Stimulated activated CD8-positive, alpha-beta memory T cell treated with anti-CD3 and anti-CD28 coated beads, Interleukin-4, amount 100 ng/mL, for 4 hours (primary cell): ENCODE measurements around the gene GPRC5B.

Experiments
- DNase-seq, 2 donors: peaks; one replicate each; pipeline ENCODE4 v3.0.0-alpha.2; 2020; ENCODE audit warnings: low read depth in 2 of 2, low spot score in 1 of 2

GPRC5B gene

GRCh38 chr16:19872179-19872863 lies 12.3 kb downstream of the GPRC5B start:
- DNase-seq: no peak

DNA sequence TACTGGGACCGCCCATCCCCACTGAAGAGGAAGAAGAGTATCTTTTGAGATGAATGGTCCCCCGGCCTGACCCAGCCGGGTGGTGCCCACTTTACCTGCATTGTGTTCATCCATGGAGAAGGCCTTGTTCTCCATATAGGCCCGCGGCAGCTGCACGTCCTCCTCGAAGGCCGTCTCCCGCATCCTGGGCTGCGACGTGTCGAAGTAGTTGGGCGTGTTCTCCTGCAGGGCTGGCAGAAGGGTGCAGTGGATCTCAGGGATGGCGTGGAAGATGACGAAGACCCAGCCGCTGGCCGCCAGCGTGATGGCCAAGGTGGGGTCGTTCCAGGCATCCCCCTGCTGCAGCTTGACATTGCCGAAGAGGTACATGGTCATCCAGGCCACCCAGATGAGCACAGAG lies 12.9 kb downstream of the GPRC5B start:
- no peak for DNase-seq

GRCh38 chr16:19868421-19868820 lies 16.2 kb downstream of the GPRC5B start:
- no peak for DNase-seq

- no peak for DNase-seq
These were observed 20.1 kb downstream of the GPRC5B start for GRCh38 chr16:19864566-19864965.

DNA sequence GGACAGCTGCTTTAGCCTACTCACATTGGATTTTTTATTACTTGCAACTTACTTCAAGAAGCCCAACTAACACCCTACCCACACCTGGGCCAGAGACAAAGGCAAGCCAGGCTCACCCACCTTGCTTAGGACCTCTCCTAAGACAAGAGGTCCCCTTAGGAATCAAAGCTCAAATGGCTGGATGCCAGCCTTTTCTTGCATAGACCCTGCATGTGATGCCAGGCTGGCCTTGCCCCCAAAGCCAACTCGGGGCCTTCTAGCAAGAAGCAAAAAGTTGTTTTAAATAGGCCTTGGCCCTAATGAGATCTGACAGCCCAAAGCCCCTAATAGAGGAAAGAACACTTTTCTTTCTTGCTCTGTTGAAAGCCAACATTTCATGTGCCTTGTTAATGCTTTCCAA lies 20.7 kb downstream of the GPRC5B start:
- no peak for DNase-seq

DNA sequence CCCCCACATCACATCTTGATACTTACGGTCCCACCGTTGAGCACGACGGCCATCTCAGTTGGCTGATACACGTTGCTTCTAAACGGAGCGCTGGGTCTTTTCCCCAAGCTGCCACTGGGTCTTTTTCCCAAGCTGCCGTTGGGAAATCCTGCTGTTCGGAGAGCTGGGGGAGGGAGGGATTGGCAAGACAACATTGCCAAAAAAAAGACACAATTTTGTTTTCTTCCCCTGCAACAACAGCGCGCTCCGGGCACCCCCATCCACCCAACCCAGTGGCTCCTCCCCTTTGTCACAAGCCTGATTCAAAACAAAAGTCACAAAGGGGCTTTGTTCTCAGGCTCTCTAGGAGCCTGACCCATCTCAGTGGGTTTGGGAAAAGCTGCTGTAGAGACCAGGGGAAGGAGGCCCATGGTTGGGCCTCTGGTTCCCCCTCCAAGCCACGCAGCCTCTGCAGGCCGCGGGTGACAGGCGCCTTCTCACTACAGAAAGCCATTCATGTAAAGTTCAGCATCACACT lies 22.8 kb downstream of the GPRC5B start:
- DNase-seq: no peak

DNA sequence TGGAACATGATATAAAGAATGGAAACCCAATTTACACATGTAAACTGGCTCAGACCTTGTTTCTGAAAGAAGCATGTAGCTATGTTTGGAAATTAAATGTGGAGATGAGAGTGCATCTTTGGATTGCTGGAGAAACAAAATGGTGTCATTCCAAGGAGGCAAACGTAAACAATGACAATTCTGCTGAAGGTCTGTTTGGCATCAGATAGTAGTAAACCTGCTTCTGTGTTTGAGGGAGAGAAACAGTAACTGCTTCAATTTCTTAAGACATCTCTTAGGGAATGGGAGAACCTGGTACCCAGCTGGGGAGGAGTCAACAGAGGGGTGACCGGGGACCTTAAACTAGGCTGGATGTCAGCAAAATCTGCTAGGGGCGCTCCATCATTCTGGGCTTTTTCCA lies 23.5 kb downstream of the GPRC5B start:
- DNase-seq: no peak

- no peak for DNase-seq
These were observed 24.2 kb downstream of the GPRC5B start for GRCh38 chr16:19860166-19861041.

- no peak for DNase-seq
These were observed 25.0 kb downstream of the GPRC5B start for GRCh38 chr16:19859603-19860002.

DNA sequence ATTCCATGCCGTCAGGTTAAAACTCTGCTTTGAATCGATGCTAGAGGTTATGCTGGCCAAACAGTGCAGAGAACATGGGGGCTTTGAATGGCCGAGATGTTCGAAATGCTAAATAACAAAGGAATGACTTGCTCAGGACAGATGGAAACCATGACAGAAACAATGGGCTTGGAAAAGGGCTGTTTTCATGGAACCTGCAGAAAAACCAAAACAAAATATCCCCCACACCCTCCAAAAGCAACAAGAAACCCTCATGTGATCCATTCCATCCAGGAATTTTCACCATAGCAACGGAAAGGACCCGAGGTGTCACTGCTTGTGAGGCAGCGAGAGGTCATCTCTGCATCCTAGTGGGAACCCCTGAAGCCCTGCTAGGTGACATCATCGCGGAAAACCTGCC lies 25.5 kb downstream of the GPRC5B start:
- DNase-seq: no peak

- DNase-seq: no peak
These were observed 26.2 kb downstream of the GPRC5B start for GRCh38 chr16:19858340-19859018.

DNA sequence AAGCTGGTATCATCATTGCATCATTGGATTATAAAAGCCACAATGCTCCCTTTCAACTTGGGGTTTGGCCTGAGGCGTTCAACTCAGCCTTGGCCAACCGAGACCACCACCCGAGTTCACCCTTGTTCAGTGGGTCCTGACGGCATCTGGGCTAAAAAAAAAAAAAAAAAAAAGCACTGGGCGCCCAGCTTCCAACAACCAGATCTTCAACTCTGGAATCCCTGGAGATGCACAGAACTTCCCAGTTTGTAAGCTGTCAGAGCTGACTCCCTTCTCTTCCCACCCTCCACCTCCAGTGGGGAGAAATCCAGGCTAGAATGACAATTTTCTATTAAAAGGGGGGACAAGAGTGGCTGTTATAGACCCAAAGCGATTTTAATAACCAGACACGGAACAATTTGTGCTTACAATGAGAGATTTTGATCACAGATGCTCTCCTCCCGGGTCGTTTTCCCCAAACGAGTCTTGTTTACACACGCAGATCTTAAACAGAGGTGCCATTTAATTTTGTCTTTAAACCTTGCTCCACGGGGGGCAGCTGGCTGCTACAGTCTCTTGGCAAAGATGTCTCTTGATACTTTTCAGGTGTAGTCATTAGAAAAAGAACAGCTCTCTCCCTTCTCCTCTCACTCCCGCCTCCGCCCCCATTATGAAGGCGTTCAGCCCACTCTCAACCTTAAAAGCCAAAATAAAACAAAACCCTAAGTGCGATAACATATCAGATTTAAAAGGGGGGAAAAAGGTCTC lies 26.9 kb downstream of the GPRC5B start:
- no peak for DNase-seq

DNA sequence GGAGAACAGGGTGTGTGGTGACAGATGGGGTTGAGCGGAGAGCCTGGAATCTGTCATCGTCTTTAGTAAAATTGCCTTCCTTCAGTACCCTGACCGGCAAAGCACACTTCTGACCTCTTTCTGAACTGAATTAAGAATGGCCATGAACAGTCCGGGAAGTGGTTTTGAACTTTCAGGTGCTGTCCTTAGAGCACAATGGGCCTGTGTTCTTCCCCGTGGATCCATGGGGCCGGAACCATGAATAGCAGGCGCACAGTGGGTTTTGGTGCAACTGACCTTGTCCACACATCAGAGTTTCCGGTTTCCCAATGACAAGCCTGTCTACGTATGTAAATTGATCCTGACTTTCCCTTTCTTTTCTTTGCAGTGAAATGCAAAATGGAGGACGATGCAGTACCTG lies 28.5 kb downstream of the GPRC5B start:
- no peak for DNase-seq

DNA sequence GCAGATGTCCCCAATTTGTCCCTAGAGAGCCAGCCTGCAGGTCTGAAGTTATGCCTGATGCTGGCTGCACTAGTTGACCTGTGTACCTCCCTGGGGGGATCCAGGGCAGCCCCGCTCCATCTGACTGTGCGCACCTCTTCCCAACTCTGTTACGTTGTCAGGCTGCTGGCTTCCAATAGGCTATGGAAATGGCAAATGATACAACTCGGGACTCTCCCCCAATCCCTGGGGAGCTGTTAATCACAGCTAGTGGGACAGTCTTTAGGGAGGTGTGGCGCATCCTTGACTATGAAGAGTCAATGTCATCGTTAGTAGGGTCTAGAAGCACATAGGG lies 30.1 kb downstream of the GPRC5B start:
- DNase-seq: no peak

DNA sequence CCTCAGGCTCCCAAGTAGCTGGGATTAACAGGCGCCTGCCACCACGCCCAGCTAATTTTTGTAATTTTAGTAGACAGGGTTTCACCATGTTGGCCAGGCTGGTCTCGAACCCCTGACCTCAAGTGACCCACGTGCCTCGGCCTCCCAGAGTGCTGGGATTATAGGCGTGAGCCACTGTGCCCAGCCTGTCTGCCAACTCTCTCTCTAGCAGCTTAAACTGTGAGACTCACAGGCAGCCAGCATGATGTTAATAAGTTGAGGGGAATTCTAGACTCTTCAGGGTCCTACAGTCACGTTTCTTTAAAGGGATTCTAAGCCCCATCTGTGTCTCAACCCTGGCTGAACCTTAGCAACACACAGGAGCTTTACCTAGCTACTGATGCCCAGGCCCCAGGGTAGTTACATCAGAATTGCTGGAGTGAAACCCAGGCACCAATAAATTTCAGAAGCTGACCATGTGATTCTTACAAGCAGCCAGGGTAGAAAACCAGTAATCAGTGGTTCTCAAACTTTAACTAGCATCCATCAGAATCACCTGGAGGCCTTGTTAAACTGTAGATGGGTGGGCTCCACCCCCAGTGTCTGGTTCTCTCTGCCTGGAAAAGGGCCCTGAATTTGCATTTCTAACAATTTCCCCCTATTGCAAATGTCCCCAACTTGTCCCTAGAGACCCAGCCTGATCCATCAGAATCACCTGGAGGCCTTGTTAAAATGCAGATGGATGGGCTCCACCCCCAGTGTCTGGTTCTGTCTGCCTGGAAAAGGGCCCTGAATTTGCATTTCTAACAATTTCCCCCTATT lies 30.7 kb downstream of the GPRC5B start:
- DNase-seq: no peak

GRCh38 chr16:19853132-19853741 lies 31.4 kb downstream of the GPRC5B start:
- no peak for DNase-seq

DNA sequence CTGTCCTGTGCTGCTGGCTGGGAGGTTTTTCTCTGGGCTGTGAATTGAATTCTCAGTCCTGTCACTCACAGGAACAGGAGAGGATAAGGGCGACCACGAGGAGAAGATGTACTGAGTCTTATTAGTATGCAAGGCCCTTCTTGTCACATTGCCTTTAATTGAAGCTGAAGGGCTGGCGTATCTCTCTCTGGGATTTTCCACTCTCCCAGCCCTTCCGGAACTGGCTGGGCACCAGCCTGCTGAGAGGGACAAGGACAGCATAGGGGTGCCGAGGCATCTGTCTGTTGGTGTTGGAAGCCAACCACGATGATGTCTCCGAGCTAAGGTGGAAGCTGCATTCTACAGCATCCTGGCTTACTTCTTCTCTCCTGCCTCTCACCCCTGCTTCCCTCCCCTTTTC lies 33.2 kb downstream of the GPRC5B start:
- DNase-seq: no peak

DNA sequence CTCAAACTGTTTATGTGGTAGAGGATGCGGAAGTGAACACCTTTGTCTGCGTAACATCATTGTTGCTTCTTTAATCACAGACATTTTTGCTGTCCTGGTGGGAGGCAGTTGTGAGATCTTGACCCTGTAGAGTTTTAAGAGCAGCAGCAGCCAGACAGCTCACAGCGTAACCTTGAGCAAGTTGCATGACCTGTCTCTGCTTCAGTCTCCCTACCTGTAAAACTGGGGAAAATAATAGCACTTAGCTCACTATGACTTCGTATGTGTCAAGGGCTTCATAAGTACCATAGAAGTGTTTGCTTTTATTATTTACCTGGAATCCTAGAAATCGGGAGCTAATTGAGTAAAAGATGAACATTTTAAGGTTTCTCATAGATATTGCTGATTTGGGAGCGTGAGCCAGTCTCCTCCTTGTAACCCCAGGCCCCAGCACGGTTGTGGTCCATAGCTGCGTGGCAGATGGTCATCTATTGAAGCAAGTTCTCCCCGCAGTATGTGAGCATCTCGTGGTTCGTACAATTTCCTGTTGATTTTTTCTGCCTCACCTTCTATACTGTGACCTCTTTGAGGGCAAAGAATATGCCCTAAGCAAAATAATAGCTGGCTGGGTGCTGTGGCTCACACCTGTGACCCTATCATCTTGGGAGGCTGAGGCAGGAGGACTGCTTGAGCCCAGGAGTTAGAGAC lies 34.4 kb downstream of the GPRC5B start:
- no peak for DNase-seq

DNA sequence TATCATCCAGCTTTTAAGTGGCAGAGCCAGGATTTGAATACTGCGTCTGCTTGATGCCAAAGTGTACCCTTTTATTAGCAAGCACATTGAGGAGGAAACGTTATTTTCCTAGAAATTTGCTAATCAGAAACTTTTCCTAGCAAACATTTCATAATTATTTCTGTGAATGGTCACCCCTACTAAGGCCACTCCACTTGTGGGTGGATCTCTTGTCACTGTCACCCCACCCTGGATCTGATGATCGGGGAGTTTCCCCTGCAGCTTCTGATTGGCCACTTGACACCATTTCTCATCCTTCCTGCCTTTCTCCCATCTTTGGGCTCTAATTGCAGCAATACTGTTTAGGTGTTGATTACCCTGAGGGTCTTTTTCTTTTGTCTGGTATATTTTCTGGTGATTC lies 35.9 kb downstream of the GPRC5B start:
- DNase-seq: no peak
